Dendritic cell treated with granulocyte-macrophage colony-stimulating factor and Interleukin-4, amounts not matched to agents 40 ng/mL and 50 ng/mL, for 4 days (primary cell): Measurements from ENCODE around the gene SP140.
"Not testable (repeated sequence)": the region's sequence is repeated elsewhere in the genome, so short reads cannot be mapped to it uniquely, and the experiment has no call there.

ENCODE experiments used
- H3K27ac Mint-ChIP-seq: one replicate; pipeline ENCODE4 v1.8.0; 2022; ENCODE audit warnings: mild to moderate bottlenecking, mixed read lengths
- H3K27me3 Mint-ChIP-seq: one replicate; pipeline ENCODE4 v1.8.0; 2022; ENCODE audit warnings: mild to moderate bottlenecking, mixed read lengths
- H3K36me3 Mint-ChIP-seq: one replicate; pipeline ENCODE4 v1.8.0; 2022; ENCODE audit warnings: low read depth, mixed read lengths
- H3K4me1 Mint-ChIP-seq: one replicate; pipeline ENCODE4 v1.8.0; 2022; ENCODE audit warnings: low read depth, mixed read lengths
- H3K4me3 Mint-ChIP-seq: one replicate; pipeline ENCODE4 v1.8.0; 2022; ENCODE audit warnings: mild to moderate bottlenecking, moderate library complexity, mixed read lengths
- H3K9me3 Mint-ChIP-seq: one replicate; pipeline ENCODE4 v1.8.0; 2022; ENCODE audit warnings: mixed read lengths
- intact Hi-C: fragments of 100-400 bp; cut with micrococcal nuclease; formaldehyde crosslinking; loops from one replicate; pipeline ENCODE4 v1.15.0; 2022

The SP140 gene

GRCh38 chr2:230234845-230235244 lies 9.3 kb downstream of the SP140 start:
- Mint-ChIP-seq H3K4me3 (no peak overlapping the region), H3K4me1 (peaks cover 5% of the 10 kb centered on the region), H3K9me3 (peaks cover 12% of the 10 kb centered on the region), H3K36me3 (peaks cover 6% of the 10 kb centered on the region), H3K27me3 (no peaks in the 10 kb centered on the region), H3K27ac (no peak overlapping the region)
- intact Hi-C loops: no loop called here

- Mint-ChIP-seq H3K27me3 (peaks cover 9% of the 10 kb centered on the region), H3K27ac (no peak overlapping the region), H3K36me3 (no peaks in the 10 kb centered on the region), H3K4me1 (no peaks in the 10 kb centered on the region), H3K4me3 (no peak overlapping the region), H3K9me3 (no peaks in the 10 kb centered on the region)
- intact Hi-C loops: no loop called here
Observed at GRCh38 chr2:230244211-230244610, 18.7 kb downstream of the SP140 start.

- Mint-ChIP-seq H3K36me3 (no peaks in the 10 kb centered on the region), H3K9me3 (no peaks in the 10 kb centered on the region), H3K4me3 (no peak overlapping the region), H3K4me1 (no peaks in the 10 kb centered on the region), H3K27ac (no peak overlapping the region), H3K27me3 (peaks cover 9% of the 10 kb centered on the region)
- intact Hi-C loops: no loop called here
Observed at GRCh38 chr2:230246206-230246605, 20.7 kb downstream of the SP140 start.

GRCh38 chr2:230250231-230250630 lies 24.7 kb downstream of the SP140 start:
- Mint-ChIP-seq H3K36me3 (no peaks in the 10 kb centered on the region), H3K27me3 (no peaks in the 10 kb centered on the region), H3K4me3 (no peak overlapping the region), H3K27ac (no peak overlapping the region), H3K9me3 (no peaks in the 10 kb centered on the region), H3K4me1 (no peaks in the 10 kb centered on the region)
- intact Hi-C loops: no loop called here

GRCh38 chr2:230254152-230254881 lies 28.8 kb downstream of the SP140 start:
- intact Hi-C loops: no loop called here
- H3K9me3 Mint-ChIP-seq: no peaks in the 10 kb centered on the region
- H3K27me3 Mint-ChIP-seq: no peaks in the 10 kb centered on the region
- H3K27ac Mint-ChIP-seq: no peak overlapping the region
- no peaks in the 10 kb centered on the region for H3K4me1 Mint-ChIP-seq
- no peak overlapping the region for H3K4me3 Mint-ChIP-seq
- H3K36me3 Mint-ChIP-seq: no peaks in the 10 kb centered on the region

- Mint-ChIP-seq H3K9me3 (no peaks in the 10 kb centered on the region), H3K27me3 (no peaks in the 10 kb centered on the region), H3K4me1 (no peaks in the 10 kb centered on the region), H3K36me3 (no peaks in the 10 kb centered on the region), H3K4me3 (no peak overlapping the region), H3K27ac (no peak overlapping the region)
- intact Hi-C loops: no loop called here
Observed at GRCh38 chr2:230256733-230257332, 31.3 kb downstream of the SP140 start.

- intact Hi-C loops: no loop called here
- no peaks in the 10 kb centered on the region for H3K36me3 Mint-ChIP-seq
- H3K27me3 Mint-ChIP-seq: no peaks in the 10 kb centered on the region
- H3K27ac Mint-ChIP-seq: no peak overlapping the region
- H3K4me3 Mint-ChIP-seq: no peak overlapping the region
- no peaks in the 10 kb centered on the region for H3K9me3 Mint-ChIP-seq
- no peaks in the 10 kb centered on the region for H3K4me1 Mint-ChIP-seq
Observed at GRCh38 chr2:230258483-230258882, 32.9 kb downstream of the SP140 start.

- intact Hi-C loops: no loop called here
- H3K9me3 Mint-ChIP-seq: no peaks in the 10 kb centered on the region
- H3K27ac Mint-ChIP-seq: no peak overlapping the region
- no peak overlapping the region for H3K4me3 Mint-ChIP-seq
- H3K27me3 Mint-ChIP-seq: no peaks in the 10 kb centered on the region
- no peaks in the 10 kb centered on the region for H3K4me1 Mint-ChIP-seq
- H3K36me3 Mint-ChIP-seq: no peaks in the 10 kb centered on the region
Observed at GRCh38 chr2:230262246-230262645, 36.7 kb downstream of the SP140 start.

GRCh38 chr2:230264945-230265344 lies 39.4 kb downstream of the SP140 start:
- H3K4me3 Mint-ChIP-seq, H3K9me3 Mint-ChIP-seq, H3K27me3 Mint-ChIP-seq, H3K4me1 Mint-ChIP-seq, H3K27ac Mint-ChIP-seq, intact Hi-C loops, H3K36me3 Mint-ChIP-seq: not testable (repeated sequence)

- no peak overlapping the region for H3K27ac Mint-ChIP-seq
Observed at GRCh38 chr2:230266638-230267037, 41.1 kb downstream of the SP140 start.

GRCh38 chr2:230267059-230267458 lies 41.5 kb downstream of the SP140 start:
- Mint-ChIP-seq H3K36me3 (no peaks in the 10 kb centered on the region), H3K4me3 (no peak overlapping the region), H3K9me3 (peaks cover 10% of the 10 kb centered on the region), H3K4me1 (peaks cover 6% of the 10 kb centered on the region), H3K27ac (no peak overlapping the region), H3K27me3 (no peaks in the 10 kb centered on the region)
- intact Hi-C loops: no loop called here

More at GRCh38 chr2:230266638-230267037, 41.1 kb downstream of the SP140 start:
- Mint-ChIP-seq H3K27me3 (no peaks in the 10 kb centered on the region), H3K36me3 (no peaks in the 10 kb centered on the region), H3K9me3 (peaks cover 5% of the 10 kb centered on the region), H3K4me3 (no peak overlapping the region), H3K4me1 (peaks cover 6% of the 10 kb centered on the region)
- intact Hi-C loops: no loop called here

- intact Hi-C loops: no loop called here
- Mint-ChIP-seq H3K27me3 (no peaks in the 10 kb centered on the region), H3K4me1 (peaks cover 6% of the 10 kb centered on the region)
Observed at GRCh38 chr2:230267556-230267955, 42.0 kb downstream of the SP140 start.

GRCh38 chr2:230268606-230269243 lies 43.2 kb downstream of the SP140 start:
- Mint-ChIP-seq H3K9me3 (peaks cover 14% of the 10 kb centered on the region), H3K4me1 (peaks cover 6% of the 10 kb centered on the region), H3K27me3 (no peaks in the 10 kb centered on the region), H3K4me3 (no peak overlapping the region), H3K36me3 (no peaks in the 10 kb centered on the region), H3K27ac (no peak overlapping the region)
- intact Hi-C loops: no loop called here

More at GRCh38 chr2:230267556-230267955, 42.0 kb downstream of the SP140 start:
- no peak overlapping the region for H3K4me3 Mint-ChIP-seq
- no peak overlapping the region for H3K27ac Mint-ChIP-seq
- H3K9me3 Mint-ChIP-seq: peaks cover 14% of the 10 kb centered on the region
- H3K36me3 Mint-ChIP-seq: no peaks in the 10 kb centered on the region

GRCh38 chr2:230269715-230270114 lies 44.2 kb downstream of the SP140 start:
- intact Hi-C loops: no loop called here
- Mint-ChIP-seq H3K9me3 (peaks cover 14% of the 10 kb centered on the region), H3K4me3 (no peak overlapping the region), H3K36me3 (no peaks in the 10 kb centered on the region), H3K27ac (no peak overlapping the region), H3K27me3 (no peaks in the 10 kb centered on the region), H3K4me1 (peaks cover 6% of the 10 kb centered on the region)
